ENCODE results near the gene NXPH2. TPM values are rescaled to one million over a fixed set of nuclear protein-coding genes. Genes with fewer than 3 reads are reported as not detected.

NXPH2 gene
- total and polyA plus RNA-seq, 9 of the 15 experiments (the other 6 are each of a cell fraction or from before 2014, with no cell fraction given), result not detected

- no peaks in the 10 kb centered on the region for H3K36me3 ChIP-seq (ENCODE audit: control insufficient read depth, insufficient read depth, low read length)
- no peak overlapping the region for H2AFZ ChIP-seq (ENCODE audit: low read depth, low read length)
- H3K9ac ChIP-seq (ENCODE audit: insufficient read depth in 1 of 2, low read depth in 2 of 2, low read length in 2 of 2), result no peak overlapping the region
- 0% methylated on average over 5 of the region's 5 CpGs for WGBS (ENCODE audit: insufficient coverage, low coverage, missing lambda C conversion rate)
- no peaks in the 10 kb centered on the region for H4K20me1 ChIP-seq (replicated peaks; ENCODE audit: control insufficient read depth, insufficient read depth, low read length)
- in situ Hi-C loops (cut with MboI) (no loop called here), intact Hi-C loops (cut with micrococcal nuclease) (loop anchor here (10.0 kb wide), 1 partner anchor 178 kb away; no protein-coding TSS in a partner anchor)
- DNase-seq (ENCODE audit: extremely low read depth in 1 of 4, low spot score in 3 of 4) (no peak), ATAC-seq (no peak), FAIRE-seq (no peak)
- no peak overlapping the region for H3K27ac ChIP-seq (ENCODE audit: extremely low read depth, low read depth, low read length)
- no peak overlapping the region for H3K4me2 ChIP-seq (ENCODE audit: insufficient read depth, low read length)
- BruUV-seq (replicated peaks), result no TSS peak
- H3K9me3 ChIP-seq (replicated peaks; ENCODE audit: control insufficient read depth, insufficient read depth, low read depth, low read length), result no peaks in the 10 kb centered on the region
- TF ChIP-seq GATAD2A (IDR thresholded peaks at IDR 0.05), result no peak
- no peak for TF ChIP-seq SMAD4 (CRISPR knock-in tag; conservative IDR thresholded peaks at IDR 0.05)
- no peak for TF ChIP-seq POU5F1 (IDR thresholded peaks at IDR 0.05; ENCODE audit: borderline replicate concordance, low read depth, low read length, partially characterized antibody)
- no peak for TF ChIP-seq TRIM28 (IDR thresholded peaks at IDR 0.05)
- no peak for TF ChIP-seq NUFIP1 (IDR thresholded peaks at IDR 0.05; ENCODE audit: partially characterized antibody)
- TF ChIP-seq MAFF (IDR thresholded peaks at IDR 0.05; ENCODE audit: low read length), result no peak
- no peak for TF ChIP-seq ZNF77 (CRISPR knock-in tag; IDR thresholded peaks at IDR 0.05)
- H3K9me1 ChIP-seq (ENCODE audit: control insufficient read depth, insufficient read depth, low read length), result no peaks in the 10 kb centered on the region
- H3K4me1 ChIP-seq (replicated peaks in 1 of 2; ENCODE audit: control insufficient read depth in 2 of 2, insufficient read depth in 2 of 2, low read length in 2 of 2), result no peaks in the 10 kb centered on the region
- no peaks in the 10 kb centered on the region for H3K79me2 ChIP-seq (ENCODE audit: control insufficient read depth, insufficient read depth, low read length)
- ChIA-PET CTCF (ENCODE audit: low intra/inter-chr PET ratio) (no interaction called here), POLR2A (no interaction called here)
- H3K27me3 ChIP-seq (ENCODE audit: control insufficient read depth in 2 of 2, insufficient read depth in 2 of 2, low read length in 2 of 2), result no peaks in the 10 kb centered on the region
- no peak overlapping the region for H3K4me3 ChIP-seq
Measured at GRCh38 chr2:138652378-138652777, 127.8 kb downstream of the NXPH2 start.

- Histone ChIP-seq H2AFZ (ENCODE audit: low read depth, low read length) (no peak overlapping the region), H3K36me3 (ENCODE audit: control insufficient read depth, insufficient read depth, low read length) (no peaks in the 10 kb centered on the region), H3K27ac (ENCODE audit: extremely low read depth, low read depth, low read length) (no peak overlapping the region), H3K9me3 (replicated peaks; ENCODE audit: control insufficient read depth, insufficient read depth, low read depth, low read length) (no peaks in the 10 kb centered on the region), H4K20me1 (replicated peaks; ENCODE audit: control insufficient read depth, insufficient read depth, low read length) (no peaks in the 10 kb centered on the region), H3K27me3 (ENCODE audit: control insufficient read depth in 2 of 2, insufficient read depth in 2 of 2, low read length in 2 of 2) (no peaks in the 10 kb centered on the region; a peak in 1 of 5 replicates), H3K9me1 (ENCODE audit: control insufficient read depth, insufficient read depth, low read length) (no peaks in the 10 kb centered on the region), H3K4me3 (no peak overlapping the region), H3K4me1 (replicated peaks in 1 of 2; ENCODE audit: control insufficient read depth in 2 of 2, insufficient read depth in 2 of 2, low read length in 2 of 2) (no peaks in the 10 kb centered on the region), H3K4me2 (ENCODE audit: insufficient read depth, low read length) (no peak overlapping the region), H3K9ac (ENCODE audit: insufficient read depth in 1 of 2, low read depth in 2 of 2, low read length in 2 of 2) (no peak overlapping the region), H3K79me2 (ENCODE audit: control insufficient read depth, insufficient read depth, low read length) (no peaks in the 10 kb centered on the region)
- BruUV-seq (replicated peaks), result no TSS peak
- FAIRE-seq (no peak), DNase-seq (ENCODE audit: extremely low read depth in 1 of 4, low spot score in 3 of 4) (no peak), ATAC-seq (no peak)
- ChIA-PET CTCF (ENCODE audit: low intra/inter-chr PET ratio) (no interaction called here), POLR2A (no interaction called here)
- WGBS (ENCODE audit: insufficient coverage, low coverage, missing lambda C conversion rate), result 0% methylated on average over 1 of the region's 1 CpG
- in situ Hi-C loops (cut with MboI), result no loop called here
- intact Hi-C loops (cut with micrococcal nuclease), result no loop called here
- TF ChIP-seq ZNF253 (CRISPR knock-in tag; conservative IDR thresholded peaks at IDR 0.05) (no peak), ARNT (IDR thresholded peaks at IDR 0.05) (no peak)
- TF ChIP-seq, protein P1, sequence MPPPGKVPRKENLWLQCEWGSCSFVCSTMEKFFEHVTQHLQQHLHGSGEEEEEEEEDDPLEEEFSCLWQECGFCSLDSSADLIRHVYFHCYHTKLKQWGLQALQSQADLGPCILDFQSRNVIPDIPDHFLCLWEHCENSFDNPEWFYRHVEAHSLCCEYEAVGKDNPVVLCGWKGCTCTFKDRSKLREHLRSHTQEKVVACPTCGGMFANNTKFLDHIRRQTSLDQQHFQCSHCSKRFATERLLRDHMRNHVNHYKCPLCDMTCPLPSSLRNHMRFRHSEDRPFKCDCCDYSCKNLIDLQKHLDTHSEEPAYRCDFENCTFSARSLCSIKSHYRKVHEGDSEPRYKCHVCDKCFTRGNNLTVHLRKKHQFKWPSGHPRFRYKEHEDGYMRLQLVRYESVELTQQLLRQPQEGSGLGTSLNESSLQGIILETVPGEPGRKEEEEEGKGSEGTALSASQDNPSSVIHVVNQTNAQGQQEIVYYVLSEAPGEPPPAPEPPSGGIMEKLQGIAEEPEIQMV (tag; conservative IDR thresholded peaks at IDR 0.05; ENCODE audit: low read depth), result no peak
- TF ChIP-seq, protein P2, sequence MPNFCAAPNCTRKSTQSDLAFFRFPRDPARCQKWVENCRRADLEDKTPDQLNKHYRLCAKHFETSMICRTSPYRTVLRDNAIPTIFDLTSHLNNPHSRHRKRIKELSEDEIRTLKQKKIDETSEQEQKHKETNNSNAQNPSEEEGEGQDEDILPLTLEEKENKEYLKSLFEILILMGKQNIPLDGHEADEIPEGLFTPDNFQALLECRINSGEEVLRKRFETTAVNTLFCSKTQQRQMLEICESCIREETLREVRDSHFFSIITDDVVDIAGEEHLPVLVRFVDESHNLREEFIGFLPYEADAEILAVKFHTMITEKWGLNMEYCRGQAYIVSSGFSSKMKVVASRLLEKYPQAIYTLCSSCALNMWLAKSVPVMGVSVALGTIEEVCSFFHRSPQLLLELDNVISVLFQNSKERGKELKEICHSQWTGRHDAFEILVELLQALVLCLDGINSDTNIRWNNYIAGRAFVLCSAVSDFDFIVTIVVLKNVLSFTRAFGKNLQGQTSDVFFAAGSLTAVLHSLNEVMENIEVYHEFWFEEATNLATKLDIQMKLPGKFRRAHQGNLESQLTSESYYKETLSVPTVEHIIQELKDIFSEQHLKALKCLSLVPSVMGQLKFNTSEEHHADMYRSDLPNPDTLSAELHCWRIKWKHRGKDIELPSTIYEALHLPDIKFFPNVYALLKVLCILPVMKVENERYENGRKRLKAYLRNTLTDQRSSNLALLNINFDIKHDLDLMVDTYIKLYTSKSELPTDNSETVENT (CRISPR knock-in tag; IDR thresholded peaks at IDR 0.05), result no peak
- TF ChIP-seq, protein P3, sequence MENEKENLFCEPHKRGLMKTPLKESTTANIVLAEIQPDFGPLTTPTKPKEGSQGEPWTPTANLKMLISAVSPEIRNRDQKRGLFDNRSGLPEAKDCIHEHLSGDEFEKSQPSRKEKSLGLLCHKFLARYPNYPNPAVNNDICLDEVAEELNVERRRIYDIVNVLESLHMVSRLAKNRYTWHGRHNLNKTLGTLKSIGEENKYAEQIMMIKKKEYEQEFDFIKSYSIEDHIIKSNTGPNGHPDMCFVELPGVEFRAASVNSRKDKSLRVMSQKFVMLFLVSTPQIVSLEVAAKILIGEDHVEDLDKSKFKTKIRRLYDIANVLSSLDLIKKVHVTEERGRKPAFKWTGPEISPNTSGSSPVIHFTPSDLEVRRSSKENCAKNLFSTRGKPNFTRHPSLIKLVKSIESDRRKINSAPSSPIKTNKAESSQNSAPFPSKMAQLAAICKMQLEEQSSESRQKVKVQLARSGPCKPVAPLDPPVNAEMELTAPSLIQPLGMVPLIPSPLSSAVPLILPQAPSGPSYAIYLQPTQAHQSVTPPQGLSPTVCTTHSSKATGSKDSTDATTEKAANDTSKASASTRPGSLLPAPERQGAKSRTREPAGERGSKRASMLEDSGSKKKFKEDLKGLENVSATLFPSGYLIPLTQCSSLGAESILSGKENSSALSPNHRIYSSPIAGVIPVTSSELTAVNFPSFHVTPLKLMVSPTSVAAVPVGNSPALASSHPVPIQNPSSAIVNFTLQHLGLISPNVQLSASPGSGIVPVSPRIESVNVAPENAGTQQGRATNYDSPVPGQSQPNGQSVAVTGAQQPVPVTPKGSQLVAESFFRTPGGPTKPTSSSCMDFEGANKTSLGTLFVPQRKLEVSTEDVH (IDR thresholded peaks at IDR 0.05; ENCODE audit: low read depth, partially characterized antibody), result no peak
Measured at GRCh38 chr2:138649571-138649970, 130.6 kb downstream of the NXPH2 start.
